Panc1 (cell line): Measurements from ENCODE around the gene MARCHF3. TPM values are rescaled to one million over a fixed set of nuclear protein-coding genes. Genes with fewer than 3 reads are reported as not detected.

Experiments
- ATAC-seq: fragments of 200-7000 bp; cut with Tn5 transposase; 2 replicates; pipeline ENCODE4 v1.9.1; 2020; ENCODE audit warnings: mild to moderate bottlenecking, moderate library complexity
- BruUV-seq: library from RNA; stranded (reverse); fragments of 400-500 nt; replicated peaks from 2 replicates; lab custom pipeline; 2021; lab: Mats Ljungman, UMichigan
- CTCF ChIA-PET: fragments of 300-600 bp; sonication (Branson Sonifier 250); formaldehyde crosslinking; loops from one replicate; lab custom pipeline; 2022; ENCODE audit warnings: antibody characterized with exemption; lab: Charles Lee
- POLR2A ChIA-PET: fragments of 300-600 bp; sonication (Branson Sonifier 250); formaldehyde crosslinking; loops from one replicate; lab custom pipeline; 2022; ENCODE audit warnings: antibody characterized with exemption; lab: Charles Lee
- DNase-seq: peaks from one replicate; pipeline ENCODE4 v3.0.0-alpha.2; 2010; ENCODE audit warnings: low read depth, low spot score
- H3K27ac ChIP-seq: 2 replicates; pipeline ENCODE4 v1.5.1; 2011; ENCODE audit warnings: mild to moderate bottlenecking, low read length, inconsistent platforms
- H3K27me3 ChIP-seq: fragments of 200-500 bp; sonication (Bioruptor generic); 2 replicates; pipeline ENCODE4 v1.6.0; 2014; ENCODE audit warnings: low read length, inconsistent platforms; ENCODE audit not compliant: control insufficient read depth, insufficient read depth
- H3K36me3 ChIP-seq: fragments of 200-500 bp; sonication (Bioruptor generic); 2 replicates; pipeline ENCODE4 v1.5.1; 2014; ENCODE audit warnings: inconsistent platforms, mild to moderate bottlenecking, low read length, moderate library complexity; ENCODE audit not compliant: control insufficient read depth, insufficient read depth
- H3K4me1 ChIP-seq: 2 replicates; pipeline ENCODE4 v1.5.1; 2011; ENCODE audit warnings: inconsistent platforms, mild to moderate bottlenecking, low read length, moderate library complexity; ENCODE audit not compliant: control insufficient read depth, insufficient read depth
- H3K4me3 ChIP-seq, 2 experiments: 2 replicates each; pipeline ENCODE4 v1.5.1; 2011 to 2012; ENCODE audit warnings: low read depth in 2 of 2, low read length in 2 of 2, mild to moderate bottlenecking in 2 of 2, inconsistent platforms in 1 of 2, moderate library complexity in 1 of 2
- H3K9me3 ChIP-seq: fragments of 200-500 bp; sonication (Bioruptor generic); 2 replicates; pipeline ENCODE4 v1.5.1; 2014; ENCODE audit warnings: low read depth, mild to moderate bottlenecking, inconsistent platforms, low read length, moderate library complexity; ENCODE audit not compliant: control insufficient read depth, insufficient read depth
- POLR2AphosphoS5 ChIP-seq: IDR thresholded peaks from 2 replicates; pipeline ENCODE4 v1.6.1; 2012; ENCODE audit warnings: mild to moderate bottlenecking, low read depth, low read length, moderate library complexity
- SIN3A ChIP-seq: IDR thresholded peaks from 2 replicates; pipeline ENCODE4 v1.6.1; 2012; ENCODE audit warnings: low read depth, mild to moderate bottlenecking, low read length, moderate library complexity, borderline replicate concordance; ENCODE audit not compliant: insufficient read depth
- TCF7L2 ChIP-seq: IDR thresholded peaks from 2 replicates; pipeline ENCODE4 v1.6.1; 2011; ENCODE audit warnings: mild to moderate bottlenecking, low read depth, low read length, inconsistent platforms
- in situ Hi-C: cut with HindIII; loops from 2 replicates; pipeline ENCODE4 v1.10.0; 2016; ENCODE audit warnings: low sequenced_read_pairs, low pct_unique_long_range_greater_than_20kb
- intact Hi-C: fragments of 100-400 bp; cut with micrococcal nuclease; formaldehyde crosslinking; loops from one replicate; pipeline ENCODE4 v1.10.0; 2022; ENCODE audit not compliant: unreplicated experiment
- total RNA-seq: library from RNA; stranded (reverse); gene quantifications from one replicate; pipeline ENCODE4 v1.2.1, GENCODE V29; 2021; ENCODE audit not compliant: unreplicated experiment
- TF ChIP-seq, protein P1 (sequence below): fragments of 450-650 bp; IDR thresholded peaks from 2 replicates; pipeline ENCODE4 v1.5.1; 2017; ENCODE audit warnings: mild to moderate bottlenecking
- TF ChIP-seq, protein P2 (sequence below), 2 experiments: IDR thresholded peaks; 2 replicates each; pipeline ENCODE4 v1.6.1; 2011 to 2012; ENCODE audit warnings: low read depth in 2 of 2, control low read depth in 1 of 2, low read length in 1 of 2, mild to moderate bottlenecking in 1 of 2, moderate library complexity in 1 of 2; ENCODE audit not compliant: insufficient read depth in 1 of 2

MARCHF3 gene
- total RNA-seq, 1 experiment from 2014 or later: 3.0 TPM

DNA sequence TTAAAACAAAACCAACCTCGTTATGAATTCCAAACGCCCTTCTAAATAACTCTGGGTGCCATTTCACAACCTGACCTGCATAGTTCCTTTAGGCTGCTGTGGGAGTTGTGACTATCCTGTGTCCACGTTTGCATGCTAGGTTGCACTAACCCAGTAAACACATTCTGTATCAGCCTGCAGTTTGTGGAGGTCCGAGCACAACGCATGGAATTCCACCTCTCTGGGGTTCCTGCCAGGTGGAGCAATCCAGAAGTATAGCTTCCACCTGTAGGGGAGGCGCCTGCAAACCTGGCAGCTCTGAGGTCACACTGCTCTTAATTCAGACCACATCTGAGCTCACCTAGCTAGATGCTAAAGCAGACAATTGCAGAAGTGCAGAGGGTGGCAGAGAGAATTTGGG lies 57.2 kb downstream of the MARCHF3 start:
- in situ Hi-C loops (no loop called here), intact Hi-C loops (no loop called here)
- ChIA-PET CTCF (no interaction called here), POLR2A (no interaction called here)
- Histone ChIP-seq H3K27me3 (no peaks in the 10 kb centered on the region), H3K27ac (no peak overlapping the region), H3K4me1 (no peaks in the 10 kb centered on the region), H3K36me3 (no peaks in the 10 kb centered on the region; the same call in 1 of the 2 replicates), H3K9me3 (no peaks in the 10 kb centered on the region), H3K4me3 (no peak overlapping the region)
- no TSS peak for BruUV-seq
- no peak for ATAC-seq
- TF ChIP-seq, protein P1, sequence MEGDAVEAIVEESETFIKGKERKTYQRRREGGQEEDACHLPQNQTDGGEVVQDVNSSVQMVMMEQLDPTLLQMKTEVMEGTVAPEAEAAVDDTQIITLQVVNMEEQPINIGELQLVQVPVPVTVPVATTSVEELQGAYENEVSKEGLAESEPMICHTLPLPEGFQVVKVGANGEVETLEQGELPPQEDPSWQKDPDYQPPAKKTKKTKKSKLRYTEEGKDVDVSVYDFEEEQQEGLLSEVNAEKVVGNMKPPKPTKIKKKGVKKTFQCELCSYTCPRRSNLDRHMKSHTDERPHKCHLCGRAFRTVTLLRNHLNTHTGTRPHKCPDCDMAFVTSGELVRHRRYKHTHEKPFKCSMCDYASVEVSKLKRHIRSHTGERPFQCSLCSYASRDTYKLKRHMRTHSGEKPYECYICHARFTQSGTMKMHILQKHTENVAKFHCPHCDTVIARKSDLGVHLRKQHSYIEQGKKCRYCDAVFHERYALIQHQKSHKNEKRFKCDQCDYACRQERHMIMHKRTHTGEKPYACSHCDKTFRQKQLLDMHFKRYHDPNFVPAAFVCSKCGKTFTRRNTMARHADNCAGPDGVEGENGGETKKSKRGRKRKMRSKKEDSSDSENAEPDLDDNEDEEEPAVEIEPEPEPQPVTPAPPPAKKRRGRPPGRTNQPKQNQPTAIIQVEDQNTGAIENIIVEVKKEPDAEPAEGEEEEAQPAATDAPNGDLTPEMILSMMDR: no peak
- TF ChIP-seq TCF7L2: no peak
- TF ChIP-seq, protein P2, sequence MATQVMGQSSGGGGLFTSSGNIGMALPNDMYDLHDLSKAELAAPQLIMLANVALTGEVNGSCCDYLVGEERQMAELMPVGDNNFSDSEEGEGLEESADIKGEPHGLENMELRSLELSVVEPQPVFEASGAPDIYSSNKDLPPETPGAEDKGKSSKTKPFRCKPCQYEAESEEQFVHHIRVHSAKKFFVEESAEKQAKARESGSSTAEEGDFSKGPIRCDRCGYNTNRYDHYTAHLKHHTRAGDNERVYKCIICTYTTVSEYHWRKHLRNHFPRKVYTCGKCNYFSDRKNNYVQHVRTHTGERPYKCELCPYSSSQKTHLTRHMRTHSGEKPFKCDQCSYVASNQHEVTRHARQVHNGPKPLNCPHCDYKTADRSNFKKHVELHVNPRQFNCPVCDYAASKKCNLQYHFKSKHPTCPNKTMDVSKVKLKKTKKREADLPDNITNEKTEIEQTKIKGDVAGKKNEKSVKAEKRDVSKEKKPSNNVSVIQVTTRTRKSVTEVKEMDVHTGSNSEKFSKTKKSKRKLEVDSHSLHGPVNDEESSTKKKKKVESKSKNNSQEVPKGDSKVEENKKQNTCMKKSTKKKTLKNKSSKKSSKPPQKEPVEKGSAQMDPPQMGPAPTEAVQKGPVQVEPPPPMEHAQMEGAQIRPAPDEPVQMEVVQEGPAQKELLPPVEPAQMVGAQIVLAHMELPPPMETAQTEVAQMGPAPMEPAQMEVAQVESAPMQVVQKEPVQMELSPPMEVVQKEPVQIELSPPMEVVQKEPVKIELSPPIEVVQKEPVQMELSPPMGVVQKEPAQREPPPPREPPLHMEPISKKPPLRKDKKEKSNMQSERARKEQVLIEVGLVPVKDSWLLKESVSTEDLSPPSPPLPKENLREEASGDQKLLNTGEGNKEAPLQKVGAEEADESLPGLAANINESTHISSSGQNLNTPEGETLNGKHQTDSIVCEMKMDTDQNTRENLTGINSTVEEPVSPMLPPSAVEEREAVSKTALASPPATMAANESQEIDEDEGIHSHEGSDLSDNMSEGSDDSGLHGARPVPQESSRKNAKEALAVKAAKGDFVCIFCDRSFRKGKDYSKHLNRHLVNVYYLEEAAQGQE (IDR thresholded peaks at IDR 0.05; ENCODE audit: insufficient read depth in 1 of 2, low read depth in 2 of 2, low read length in 1 of 2): no peak
- no peak for TF ChIP-seq POLR2AphosphoS5
- no peak for TF ChIP-seq SIN3A
- DNase-seq: no peak

DNA sequence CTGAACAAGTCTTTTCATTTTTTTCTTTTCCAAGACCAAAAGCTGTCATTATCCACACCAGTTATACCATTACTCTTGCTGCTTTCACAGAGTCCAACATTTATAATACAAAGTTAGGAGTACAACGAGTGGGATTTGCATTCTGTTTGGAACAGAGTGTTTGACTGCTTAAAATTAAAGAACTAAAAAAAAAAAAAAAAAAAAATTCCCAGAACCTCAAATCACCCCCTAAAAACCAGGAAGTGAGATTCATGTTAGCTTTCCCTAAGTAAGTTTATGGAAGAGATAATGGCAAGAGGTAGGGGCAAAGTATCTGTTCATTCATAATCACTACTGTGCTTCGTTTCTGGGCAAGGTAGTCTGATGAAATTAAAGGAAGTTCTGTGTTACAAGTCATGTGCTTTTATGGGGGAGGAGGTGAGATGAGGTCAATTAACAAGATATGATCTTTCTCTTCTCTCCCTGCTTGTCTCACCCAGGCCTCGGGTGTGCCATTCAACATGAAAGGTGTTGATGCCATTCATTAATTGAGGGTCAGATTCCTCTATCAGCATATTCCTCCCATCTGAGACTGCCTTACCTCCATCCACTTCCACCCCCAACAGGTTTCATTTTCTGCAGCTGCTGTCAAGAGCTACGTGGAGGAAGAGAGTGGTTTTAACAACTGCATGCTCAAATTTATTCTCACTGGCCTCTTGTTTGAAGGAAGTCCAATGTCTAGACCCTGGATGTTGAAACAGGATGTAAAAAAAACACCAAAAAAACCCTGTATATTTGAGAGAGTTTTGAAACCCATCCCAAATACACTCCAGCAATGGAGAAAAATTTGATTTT lies 58.1 kb downstream of the MARCHF3 start:
- CTCF ChIA-PET: no interaction called here
- TF ChIP-seq, protein P2 (IDR thresholded peaks at IDR 0.05; ENCODE audit: insufficient read depth in 1 of 2, low read depth in 2 of 2, low read length in 1 of 2): no peak
- TF ChIP-seq, protein P1: no peak
- TF ChIP-seq SIN3A: no peak
- no peak for TF ChIP-seq POLR2AphosphoS5
- no peak for TF ChIP-seq TCF7L2
- no peaks in the 10 kb centered on the region for H3K4me1 ChIP-seq
- no peak for ATAC-seq
- no peak overlapping the region for H3K27ac ChIP-seq
- H3K27me3 ChIP-seq: no peaks in the 10 kb centered on the region
- POLR2A ChIA-PET: no interaction called here
- intact Hi-C loops: no loop called here
- no peak for DNase-seq
- BruUV-seq: no TSS peak
- in situ Hi-C loops: no loop called here
- H3K9me3 ChIP-seq: no peaks in the 10 kb centered on the region
- no peak overlapping the region for H3K4me3 ChIP-seq
- no peaks in the 10 kb centered on the region; the same call in 1 of the 2 replicates for H3K36me3 ChIP-seq
